Right ventricle myocardium superior (tissue), 1 donor: ENCODE results near the gene ITPR1. TPM values are rescaled to one million over a fixed set of nuclear protein-coding genes. Genes with fewer than 3 reads are reported as not detected.

Source experiments
- ATAC-seq: fragments of 200-7000 bp; cut with Tn5 transposase; one replicate; pipeline ENCODE4 v1.9.1; 2020; ENCODE audit warnings: mild to moderate bottlenecking; ENCODE audit not compliant: poor library complexity
- DNase-seq: peaks from one replicate; pipeline ENCODE4 v3.0.0-alpha.2; 2020
- intact Hi-C: fragments of 100-400 bp; cut with DNase I; formaldehyde crosslinking; loops from one replicate; pipeline ENCODE4 v1.11.2; 2022
- total RNA-seq: library from RNA; stranded (reverse); fragmentation: NEBNext Ultra II Directional; extraction: Animal tissue kit (Norgen Biotek cat#: 25700); gene quantifications from one replicate; pipeline ENCODE4 v1.2.1, GENCODE V29; 2021
- donor health status: DM: no; HTN: yes; CAD: no; lungs with severe emphysema.

Gene ITPR1
- total RNA-seq, 1 donor from 2014 or later: 17.1 TPM

DNA sequence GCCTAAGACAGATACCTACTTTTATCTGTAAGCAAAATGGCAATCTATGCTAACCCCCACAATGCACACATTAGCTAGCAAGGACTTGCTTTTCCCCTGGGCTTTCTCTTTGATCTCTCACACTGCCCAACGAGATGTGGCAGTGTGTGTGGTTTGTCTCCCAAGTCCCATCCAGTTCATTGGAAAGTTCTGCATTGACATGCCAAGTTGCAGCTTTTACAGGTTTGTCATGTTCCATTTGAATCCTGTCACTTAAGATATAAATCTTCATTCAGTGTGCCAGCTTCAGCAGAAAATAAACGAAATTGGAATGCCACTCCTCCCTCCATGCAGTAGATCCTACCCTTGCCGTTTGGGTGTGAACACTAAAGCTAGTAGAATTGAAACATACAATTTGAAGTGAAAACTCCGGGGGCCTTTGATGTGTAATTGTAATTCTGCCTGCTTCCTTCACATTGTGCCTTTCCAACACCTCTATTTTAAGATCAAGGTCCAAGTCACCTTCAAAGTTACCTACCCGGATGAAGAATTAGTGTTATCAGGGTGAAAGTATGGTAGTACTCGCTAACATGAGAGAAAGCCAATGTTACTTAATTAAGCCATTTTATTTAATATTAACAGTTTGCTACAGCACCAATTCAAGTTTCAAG lies 355.2 kb downstream of the ITPR1 start:
- ATAC-seq (no peak), DNase-seq (no peak)
- intact Hi-C loops: no loop called here

DNA sequence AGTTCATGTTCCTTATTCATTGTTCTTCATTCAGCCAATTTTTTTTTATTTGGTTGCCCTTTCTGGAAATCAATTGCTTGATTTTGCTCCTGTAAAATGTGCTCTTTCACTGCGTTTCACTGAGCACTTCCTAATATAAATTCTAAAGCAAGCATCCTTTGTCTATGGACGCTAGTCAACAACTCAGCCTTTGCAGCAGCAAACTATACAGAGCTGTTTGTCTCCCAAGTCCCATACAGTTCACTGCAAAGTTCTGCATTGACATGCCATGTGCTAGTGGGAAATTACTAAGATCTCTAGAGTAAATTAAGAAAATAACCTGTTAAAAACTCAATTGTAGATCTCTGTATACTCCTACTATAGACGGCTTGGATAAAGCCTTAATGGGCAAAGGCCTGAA lies 356.0 kb downstream of the ITPR1 start:
- intact Hi-C loops: no loop called here
- ATAC-seq: no peak
- no peak for DNase-seq

DNA sequence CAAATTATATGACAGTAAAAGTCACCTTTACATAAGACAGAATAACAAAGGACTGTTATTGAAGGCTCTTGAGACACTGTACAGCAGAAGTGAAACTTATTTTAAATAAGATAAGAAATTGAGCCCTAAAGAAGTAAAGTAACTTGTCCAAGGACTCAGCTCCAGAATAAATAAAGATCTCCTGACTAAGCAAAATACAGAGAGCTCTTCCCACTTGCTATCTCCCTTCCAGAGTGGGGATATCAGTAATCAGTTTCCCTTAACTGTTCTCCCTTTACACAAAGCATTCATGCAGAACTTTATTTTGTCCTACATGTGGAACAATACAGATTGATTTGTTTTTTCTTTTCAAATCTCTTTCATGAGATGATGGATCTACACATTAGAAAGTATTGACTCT lies 356.6 kb downstream of the ITPR1 start:
- DNase-seq (no peak), ATAC-seq (no peak)

DNA sequence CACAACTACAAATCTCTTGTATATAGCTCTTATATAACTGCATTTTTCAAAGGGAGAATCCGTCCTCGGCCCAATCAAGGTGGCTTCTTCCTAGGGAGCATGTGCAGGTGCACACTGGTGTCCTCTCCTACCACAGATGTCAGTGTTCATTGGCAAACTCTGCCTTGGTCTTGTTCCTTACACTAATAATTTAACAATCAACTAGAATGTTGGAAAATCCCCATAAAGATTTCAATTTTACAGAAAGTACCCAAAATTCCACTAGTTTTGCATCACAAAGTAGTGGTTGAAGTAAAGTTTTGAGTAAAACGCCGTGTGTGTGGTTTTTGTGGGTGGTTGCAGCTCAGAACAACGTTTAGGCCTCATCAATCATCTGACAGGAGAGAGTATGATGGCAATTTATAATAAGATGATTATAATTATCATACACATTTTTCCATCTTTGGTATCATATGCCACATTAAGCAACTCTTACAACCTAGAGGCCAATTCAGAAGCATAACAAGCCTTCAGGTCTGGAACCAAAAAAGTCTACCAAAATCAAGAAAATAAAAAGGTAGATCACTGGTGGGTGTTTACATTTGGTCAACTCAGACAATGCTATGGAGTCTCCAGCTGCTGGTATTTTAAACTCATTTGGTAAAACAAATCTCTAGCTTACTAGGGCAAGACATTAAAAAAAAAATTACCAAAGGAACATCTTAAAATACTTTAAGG lies 357.2 kb downstream of the ITPR1 start:
- ATAC-seq: no peak
- intact Hi-C loops: no loop called here

More for the DNA sequence above, 356.6 kb downstream of the ITPR1 start:
- intact Hi-C loops: no loop called here

GRCh38 chr3:4850928-4851265 lies 357.7 kb downstream of the ITPR1 start:
- no peak for DNase-seq
- intact Hi-C loops: no loop called here
- no peak for ATAC-seq

More for the DNA sequence above, 357.2 kb downstream of the ITPR1 start:
- no peak for DNase-seq

DNA sequence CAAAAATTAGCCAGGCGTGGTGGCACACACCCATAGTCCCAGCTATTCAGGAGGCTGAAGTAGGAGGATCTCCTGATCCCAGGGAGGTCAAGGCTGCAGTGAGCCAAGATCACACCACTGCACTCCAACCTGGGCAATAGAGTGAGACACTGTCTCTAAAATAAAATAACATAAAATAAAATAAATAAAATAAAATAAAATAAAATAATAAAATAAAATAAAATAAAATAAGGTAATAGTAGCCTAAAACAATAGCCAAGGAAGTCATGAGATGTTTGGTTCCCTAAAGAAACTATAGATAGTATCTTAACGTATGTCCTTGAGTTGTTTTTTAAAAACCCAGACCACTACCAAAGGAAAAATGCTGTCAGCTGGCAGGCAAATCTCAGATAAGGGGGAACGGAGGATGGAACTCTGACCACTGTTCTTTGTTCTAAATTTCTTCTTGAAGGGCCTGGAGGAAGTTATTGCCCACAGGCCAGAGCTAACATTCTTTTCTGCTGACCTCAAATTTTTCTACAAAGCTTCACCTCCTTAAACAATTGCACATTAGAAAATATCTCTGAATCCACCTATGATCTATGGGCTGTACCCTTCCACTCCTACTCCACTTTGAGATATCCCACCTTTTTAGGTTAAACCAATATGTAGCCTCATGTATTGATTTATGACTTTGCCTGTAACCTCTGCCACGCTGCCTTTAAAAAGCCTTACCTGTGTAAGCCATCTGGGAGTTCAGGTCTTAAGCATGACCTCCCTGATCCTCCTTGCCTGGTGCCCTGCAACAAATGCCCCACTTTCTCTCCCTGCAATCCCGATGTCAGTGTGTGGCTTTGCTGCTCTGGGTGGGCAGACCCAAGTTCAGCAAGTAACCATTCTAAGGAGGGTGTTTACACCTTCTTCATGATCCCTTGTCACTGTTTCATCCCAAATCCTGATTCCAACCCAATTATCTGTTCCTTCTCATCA lies 359.9 kb downstream of the ITPR1 start:
- intact Hi-C loops: no loop called here
- DNase-seq: no peak
- no peak for ATAC-seq

GRCh38 chr3:4853749-4854140 lies 360.6 kb downstream of the ITPR1 start:
- ATAC-seq (no peak), DNase-seq (no peak)
- intact Hi-C loops: no loop called here

DNA sequence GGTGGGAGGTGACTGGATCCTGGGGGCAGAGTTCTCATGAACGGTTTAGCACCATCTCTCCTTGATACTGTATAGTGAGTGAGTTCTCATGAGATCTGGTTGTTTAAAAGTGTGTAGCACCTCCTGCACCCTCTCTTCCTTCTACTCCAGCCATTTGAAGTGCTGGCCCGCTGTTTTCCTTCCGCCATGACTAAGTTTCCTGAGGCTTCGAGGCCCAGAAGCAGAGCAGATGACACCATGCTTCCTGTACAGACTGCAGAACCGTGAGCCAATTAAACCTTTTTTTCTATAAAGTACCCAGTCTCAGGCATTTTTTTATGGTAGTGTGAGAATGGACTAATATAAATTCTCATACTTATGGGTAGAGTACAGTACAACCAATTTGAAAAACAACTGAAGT lies 362.5 kb downstream of the ITPR1 start:
- intact Hi-C loops: no loop called here
- ATAC-seq (no peak), DNase-seq (no peak)

DNA sequence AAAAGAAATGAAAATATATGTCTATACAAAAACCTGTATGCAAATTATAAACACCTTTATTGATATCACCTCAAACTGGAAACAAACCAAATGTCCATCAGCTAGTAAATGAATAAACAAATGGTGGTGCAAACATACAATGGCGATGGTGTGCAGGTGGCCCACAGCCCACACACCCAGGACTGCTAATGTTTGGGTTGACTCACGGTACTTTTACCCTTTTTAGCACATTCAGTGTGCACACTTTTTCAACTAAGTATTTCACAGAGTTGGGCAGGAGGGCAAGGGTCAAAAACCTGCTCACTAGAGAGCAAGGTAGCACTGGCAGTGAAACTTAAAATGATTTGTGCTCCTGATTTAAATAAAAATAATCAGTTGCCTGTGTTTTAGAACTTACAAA lies 363.0 kb downstream of the ITPR1 start:
- intact Hi-C loops: no loop called here
- no peak for DNase-seq
- ATAC-seq: no peak

DNA sequence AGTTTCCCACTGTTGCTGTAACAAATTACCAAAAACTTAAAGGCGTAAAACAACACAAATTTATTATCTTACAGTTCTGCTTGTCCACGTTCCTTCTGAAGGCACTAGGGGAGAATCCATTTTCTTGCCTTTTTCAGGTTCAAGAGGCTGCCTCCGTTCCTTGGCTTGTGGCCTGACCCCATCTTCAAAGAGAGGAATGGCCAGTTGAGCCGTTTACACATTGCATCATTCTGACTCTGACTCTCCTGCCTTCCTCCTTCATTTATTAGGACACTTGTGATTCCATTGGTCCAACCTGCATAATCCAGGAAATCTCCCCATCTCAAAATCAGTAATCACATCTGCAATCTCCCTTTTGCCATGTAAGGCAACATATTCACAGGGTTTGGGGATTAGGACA lies 363.4 kb downstream of the ITPR1 start:
- intact Hi-C loops: no loop called here
- ATAC-seq (no peak), DNase-seq (no peak)

DNA sequence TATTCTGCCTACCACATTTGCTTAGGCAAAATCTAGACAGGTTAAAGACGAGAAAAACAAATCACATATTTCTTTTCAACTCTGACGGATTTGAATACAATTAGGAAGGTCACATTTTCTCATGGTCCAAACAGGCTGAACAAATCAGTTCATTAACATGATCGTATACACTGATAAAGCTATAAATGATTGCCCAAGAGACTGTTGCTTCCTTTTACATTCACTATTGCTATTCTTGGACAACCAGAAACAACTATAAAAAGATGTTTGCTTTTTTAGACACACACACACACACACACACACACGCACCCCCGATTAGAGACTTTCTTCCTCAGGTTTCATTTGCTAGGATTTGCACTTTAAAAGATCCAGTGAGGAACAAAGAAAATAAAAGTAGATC lies 363.8 kb downstream of the ITPR1 start:
- ATAC-seq (no peak), DNase-seq (no peak)
- intact Hi-C loops: no loop called here

- DNase-seq (no peak), ATAC-seq (no peak)
- intact Hi-C loops: no loop called here
Observed at GRCh38 chr3:4859788-4860187, 366.6 kb downstream of the ITPR1 start.

GRCh38 chr3:4862973-4863372 lies 369.8 kb downstream of the ITPR1 start:
- no peak for ATAC-seq
- intact Hi-C loops: no loop called here
- no peak for DNase-seq

GRCh38 chr3:4864503-4864902 lies 371.4 kb downstream of the ITPR1 start:
- ATAC-seq: no peak
- intact Hi-C loops: no loop called here
- DNase-seq: no peak

DNA sequence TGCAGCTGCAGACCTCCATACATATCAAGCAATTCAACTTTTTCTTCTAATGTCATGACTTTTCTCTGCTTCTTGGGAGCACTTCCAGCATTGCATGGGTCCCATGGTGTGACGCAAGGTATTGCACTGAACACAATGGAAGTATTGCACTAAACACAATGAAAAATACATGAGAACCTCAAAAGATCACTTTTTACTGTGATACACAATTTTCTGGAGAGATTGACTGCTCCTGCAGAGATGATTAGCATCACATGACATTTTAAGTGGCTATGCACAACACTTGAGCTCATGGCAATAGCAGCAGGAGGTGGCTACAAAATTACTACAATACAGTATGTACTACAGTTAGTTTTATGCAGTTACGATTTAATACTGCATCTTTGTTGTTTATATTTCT lies 372.6 kb downstream of the ITPR1 start:
- ATAC-seq (no peak), DNase-seq (no peak)
- intact Hi-C loops: no loop called here

GRCh38 chr3:4866866-4867265 lies 373.7 kb downstream of the ITPR1 start:
- intact Hi-C loops: no loop called here
- DNase-seq (no peak), ATAC-seq (no peak)

- intact Hi-C loops: no loop called here
- ATAC-seq (no peak), DNase-seq (no peak)
Observed at GRCh38 chr3:4877173-4877787, 384.1 kb downstream of the ITPR1 start.

- ATAC-seq: no peak
- intact Hi-C loops: no loop called here
- no peak for DNase-seq
Observed at GRCh38 chr3:4880850-4881249, 387.7 kb downstream of the ITPR1 start.

- intact Hi-C loops: no loop called here
- DNase-seq (no peak), ATAC-seq (no peak)
Observed at GRCh38 chr3:4882548-4882947, 389.4 kb downstream of the ITPR1 start.
